Measurements from ENCODE around the gene LRRC49.
"Not testable (repeated sequence)": the region's sequence is repeated elsewhere in the genome, so short reads cannot be mapped to it uniquely, and the experiment has no call there.

Gene LRRC49

GRCh38 chr15:70974004-70974832, 81.6 kb downstream of the LRRC49 start:
- DNase-seq (ENCODE audit: low read depth in 2 of 2) = peak; percentile 45 to 54

GRCh38 chr15:70976851-70977250, 84.2 kb downstream of the LRRC49 start:
- DNase-seq (ENCODE audit: low read depth in 2 of 2) = peak; percentile 84

GRCh38 chr15:70995383-70995970, 102.9 kb downstream of the LRRC49 start:
- no peak for DNase-seq (ENCODE audit: low read depth in 2 of 2)

- no peak for DNase-seq (ENCODE audit: low read depth in 2 of 2)
Observed at GRCh38 chr15:70998319-70998718, 105.7 kb downstream of the LRRC49 start.

GRCh38 chr15:71002316-71002715, 109.7 kb downstream of the LRRC49 start:
- no peak for DNase-seq (ENCODE audit: low read depth in 2 of 2)

GRCh38 chr15:71003319-71003718, 110.7 kb downstream of the LRRC49 start:
- no peak for DNase-seq (ENCODE audit: low read depth in 2 of 2)

- not testable (repeated sequence) for DNase-seq (ENCODE audit: low read depth in 2 of 2)
Observed at GRCh38 chr15:71004506-71004905, 111.9 kb downstream of the LRRC49 start.

- DNase-seq (ENCODE audit: low read depth in 2 of 2) = no peak
Observed at GRCh38 chr15:71005895-71006294, 113.3 kb downstream of the LRRC49 start.

- no peak for DNase-seq (ENCODE audit: low read depth in 2 of 2)
Observed at GRCh38 chr15:71008250-71008870, 115.7 kb downstream of the LRRC49 start.

GRCh38 chr15:71010472-71010871, 117.8 kb downstream of the LRRC49 start:
- DNase-seq (ENCODE audit: low read depth in 2 of 2) = no peak

GRCh38 chr15:71010997-71011396, 118.4 kb downstream of the LRRC49 start:
- no peak for DNase-seq (ENCODE audit: low read depth in 2 of 2)

GRCh38 chr15:71011503-71012155, 119.0 kb downstream of the LRRC49 start:
- DNase-seq (ENCODE audit: low read depth in 2 of 2) = peak; percentile 42 to 47

- DNase-seq (ENCODE audit: low read depth in 2 of 2) = no peak
Observed at GRCh38 chr15:71013446-71013845, 120.8 kb downstream of the LRRC49 start.

- no peak for DNase-seq (ENCODE audit: low read depth in 2 of 2)
Observed at GRCh38 chr15:71015342-71015741, 122.7 kb downstream of the LRRC49 start.

GRCh38 chr15:71031232-71031631, 138.6 kb downstream of the LRRC49 start:
- not testable (repeated sequence) for DNase-seq (ENCODE audit: low read depth in 2 of 2)

GRCh38 chr15:71035478-71035877, 142.9 kb downstream of the LRRC49 start:
- DNase-seq (ENCODE audit: low read depth in 2 of 2) = not testable (repeated sequence)

- DNase-seq (ENCODE audit: low read depth in 2 of 2) = no peak
Observed at GRCh38 chr15:71042356-71042922, 149.8 kb downstream of the LRRC49 start.

- DNase-seq (ENCODE audit: low read depth in 2 of 2) = no peak
Observed at GRCh38 chr15:71043373-71043772, 150.7 kb downstream of the LRRC49 start.

GRCh38 chr15:71044006-71044405, 151.4 kb downstream of the LRRC49 start:
- DNase-seq (ENCODE audit: low read depth in 2 of 2) = peak in 1 of 2 experiments; percentile 59

- not testable (repeated sequence) for DNase-seq (ENCODE audit: low read depth in 2 of 2)
Observed at GRCh38 chr15:71046146-71046545, 153.5 kb downstream of the LRRC49 start.

GRCh38 chr15:71048913-71049675, 156.5 kb downstream of the LRRC49 start:
- peak; percentile 95 to 96 for DNase-seq (ENCODE audit: low read depth in 2 of 2)

Data from fibroblast of skin of left quadriceps (primary cell).